Esophagus (tissue), 2 donors: Measurements from ENCODE around the gene SDR9C7. TPM values are rescaled to one million over a fixed set of nuclear protein-coding genes. Genes with fewer than 3 reads are reported as not detected.
"Not testable (repeated sequence)": the region's sequence is repeated elsewhere in the genome, so short reads cannot be mapped to it uniquely, and the experiment has no call there.

Source experiments
- H3K27ac ChIP-seq, 2 donors: one replicate each; pipeline ENCODE4 v1.5.1; 2013; ENCODE audit warnings: low read depth in 2 of 2, mild to moderate bottlenecking in 2 of 2, inconsistent platforms in 1 of 2, low read length in 1 of 2, moderate library complexity in 1 of 2
- H3K27me3 ChIP-seq, 2 donors: one replicate each; pipeline ENCODE4 v1.6.1; 2013; ENCODE audit warnings: low read length in 2 of 2, control low read depth in 1 of 2, mild to moderate bottlenecking in 1 of 2; ENCODE audit not compliant: insufficient read depth in 2 of 2, control insufficient read depth in 1 of 2
- H3K36me3 ChIP-seq, 2 donors: one replicate each; pipeline ENCODE4 v1.6.1; 2013; ENCODE audit warnings: low read length in 1 of 2; ENCODE audit not compliant: control insufficient read depth in 2 of 2, insufficient read depth in 2 of 2
- H3K4me1 ChIP-seq, 2 donors: one replicate each; pipeline ENCODE4 v1.6.1; 2013; ENCODE audit warnings: low read length in 1 of 2; ENCODE audit not compliant: control insufficient read depth in 2 of 2, insufficient read depth in 2 of 2
- H3K4me3 ChIP-seq, 2 donors: one replicate each; pipeline ENCODE4 v1.5.1; 2013; ENCODE audit warnings: low read length in 2 of 2, mild to moderate bottlenecking in 2 of 2, low read depth in 1 of 2, moderate library complexity in 1 of 2
- H3K9me3 ChIP-seq, 2 donors: one replicate each; pipeline ENCODE4 v1.6.1; 2013; ENCODE audit warnings: mild to moderate bottlenecking in 2 of 2, low read depth in 1 of 2, low read length in 1 of 2, moderate library complexity in 1 of 2; ENCODE audit not compliant: control insufficient read depth in 2 of 2, insufficient read depth in 1 of 2
- WGBS, 2 donors: extraction: QIAGEN DNeasy Blood & Tissue Kit; methylation state at CpG; one replicate each; pipeline ENCODE4 v1.1.7; 2013; 5-methylcytosine and 5-hydroxymethylcytosine counted together
- polyA plus RNA-seq, 2 donors: library from polyadenylated mRNA; stranded (reverse); fragments of 200-250 nt; gene quantifications; one replicate each; pipeline ENCODE4 v1.2.3, GENCODE V29; 2013
- donor health status: healthy with polysubstance abuse.
- donor health status: Bipolar disorder and iron deficiency.

SDR9C7 gene
- polyA plus RNA-seq, 2 donors, result 9.4 to 16.8 TPM

DNA sequence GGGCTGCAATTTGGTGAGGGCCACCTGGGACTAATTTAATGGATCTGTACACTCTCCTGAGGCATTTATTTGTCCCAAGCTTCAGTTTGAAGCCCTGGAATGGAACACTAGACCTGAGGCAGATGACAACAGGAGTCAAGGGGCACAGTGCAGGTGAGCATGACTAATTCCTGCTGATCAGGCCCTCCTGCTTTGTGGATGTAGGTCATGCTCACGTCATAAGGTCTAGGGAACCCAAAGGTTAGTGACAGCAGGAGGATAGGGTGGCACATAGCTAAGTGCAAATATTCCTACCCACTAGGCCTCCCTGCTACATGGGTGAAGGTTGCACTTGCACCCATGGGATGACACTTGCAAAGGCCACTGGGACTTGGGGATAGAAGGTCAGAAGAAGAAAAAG is 30.8 kb downstream of the SDR9C7 start:
- Histone ChIP-seq H3K27me3 (no peaks in the 10 kb centered on the region), H3K27ac (no peak overlapping the region), H3K4me3 (no peak overlapping the region), H3K36me3 (no peaks in the 10 kb centered on the region), H3K4me1 (no peaks in the 10 kb centered on the region), H3K9me3 (peaks cover 5 to 17% of the 10 kb centered on the region in 2 donors)
- 29 to 45% methylated on average over 1 of the region's 1 CpG for WGBS, 2 donors

DNA sequence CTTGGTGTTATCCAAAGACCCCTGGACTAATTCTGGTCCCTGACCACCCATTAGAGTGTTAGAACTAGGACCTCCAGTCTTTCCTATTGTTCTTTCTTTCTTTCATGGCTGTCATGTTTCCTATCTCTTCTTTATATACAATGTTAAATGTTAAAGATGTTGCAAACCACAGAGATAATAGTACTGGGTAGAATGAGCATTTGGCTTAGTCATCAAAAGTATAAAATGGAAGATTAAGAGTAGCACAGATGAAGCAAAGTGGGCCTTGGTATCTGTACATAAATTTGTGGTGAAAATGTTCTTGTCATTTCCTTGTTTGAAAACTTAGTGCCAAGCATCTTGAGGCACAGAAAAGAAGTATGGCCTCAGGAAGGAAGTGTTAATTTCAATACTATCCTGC is 32.9 kb downstream of the SDR9C7 start:
- not testable (repeated sequence) for H3K36me3 ChIP-seq, H3K27ac ChIP-seq, H3K27me3 ChIP-seq, H3K4me1 ChIP-seq, H3K4me3 ChIP-seq
- peaks cover 5 to 17% of the 10 kb centered on the region in 2 donors for H3K9me3 ChIP-seq

DNA sequence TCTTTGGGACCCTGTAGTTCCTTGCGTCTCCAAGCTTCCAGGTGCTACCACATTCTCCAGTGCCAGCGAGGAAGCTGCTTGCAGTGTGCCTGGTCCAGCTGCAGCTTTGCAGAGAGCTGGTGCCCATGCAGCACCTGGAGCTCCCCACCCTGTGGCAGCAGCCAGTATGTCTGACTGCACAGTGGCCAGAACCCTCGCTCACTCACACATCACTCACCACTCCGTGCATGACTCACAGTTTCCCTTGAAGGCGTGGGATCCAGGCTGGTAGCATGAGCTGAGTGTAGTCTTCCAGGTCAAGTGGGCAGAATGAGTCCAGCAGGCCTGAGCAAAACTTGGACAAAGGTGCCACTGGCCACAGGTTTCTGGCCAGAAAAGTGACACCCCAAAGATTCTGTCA is 33.6 kb downstream of the SDR9C7 start:
- no peaks in the 10 kb centered on the region for H3K36me3 ChIP-seq
- no peak overlapping the region for H3K4me3 ChIP-seq
- 68 to 74% methylated on average over 5 of the region's 5 CpGs for WGBS, 2 donors
- no peaks in the 10 kb centered on the region for H3K27me3 ChIP-seq
- peak overlapping the region in 1 of 2 donors; percentile 15 for H3K27ac ChIP-seq
- H3K9me3 ChIP-seq, result peaks cover 5 to 17% of the 10 kb centered on the region in 2 donors
- H3K4me1 ChIP-seq, result peaks cover 0 to 6% of the 10 kb centered on the region in 2 donors

- peaks cover 5 to 17% of the 10 kb centered on the region in 2 donors for H3K9me3 ChIP-seq
- no peaks in the 10 kb centered on the region for H3K27me3 ChIP-seq
- H3K27ac ChIP-seq, result peak overlapping the region in 1 of 2 donors; percentile 70
- peaks cover 0 to 6% of the 10 kb centered on the region in 2 donors for H3K4me1 ChIP-seq
- WGBS, 2 donors, result 71% methylated on average over 1 of the region's 1 CpG
- no peaks in the 10 kb centered on the region for H3K36me3 ChIP-seq
- H3K4me3 ChIP-seq, result no peak overlapping the region
These were observed 35.3 kb downstream of the SDR9C7 start for GRCh38 chr12:56898938-56899337.

DNA sequence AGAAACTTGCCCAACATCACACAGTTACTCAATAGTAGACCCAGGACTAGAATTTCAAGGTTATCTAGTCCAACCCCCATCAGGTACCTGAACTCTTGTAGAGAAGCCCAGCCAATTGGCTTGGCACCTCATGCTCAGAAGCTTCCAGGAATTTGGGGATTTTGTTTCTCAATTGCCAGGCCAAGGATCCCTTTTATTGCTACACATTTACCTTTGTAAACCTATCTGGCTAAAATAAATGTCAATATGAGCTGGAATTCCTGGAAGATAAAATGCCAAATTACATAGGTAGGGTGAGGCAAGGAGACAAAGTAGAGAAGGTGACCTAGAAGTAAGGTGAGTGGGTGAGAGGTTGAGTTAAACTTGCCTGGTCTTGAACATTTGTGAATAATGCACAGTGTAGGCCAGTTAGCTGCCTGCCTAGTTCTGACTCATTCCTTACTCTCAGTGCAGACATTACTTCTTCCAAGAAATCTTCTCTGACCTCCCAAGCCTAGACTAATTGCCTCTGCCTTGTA is 36.3 kb downstream of the SDR9C7 start:
- Histone ChIP-seq H3K9me3 (peaks cover 5 to 17% of the 10 kb centered on the region in 2 donors), H3K27me3 (no peaks in the 10 kb centered on the region), H3K36me3 (no peaks in the 10 kb centered on the region), H3K4me1 (peaks cover 0 to 6% of the 10 kb centered on the region in 2 donors), H3K4me3 (no peak overlapping the region), H3K27ac (peak overlapping the region; percentile 72 to 81)

GRCh38 chr12:56896082-56896481 is 38.1 kb downstream of the SDR9C7 start:
- Histone ChIP-seq H3K4me3 (no peak overlapping the region), H3K36me3 (no peaks in the 10 kb centered on the region), H3K4me1 (peaks cover 0 to 6% of the 10 kb centered on the region in 2 donors), H3K9me3 (peaks cover 5 to 11% of the 10 kb centered on the region in 2 donors), H3K27ac (peak overlapping the region in 1 of 2 donors; percentile 20), H3K27me3 (no peaks in the 10 kb centered on the region)
- WGBS, 2 donors, result 65 to 79% methylated on average over 1 of the region's 1 CpG

DNA sequence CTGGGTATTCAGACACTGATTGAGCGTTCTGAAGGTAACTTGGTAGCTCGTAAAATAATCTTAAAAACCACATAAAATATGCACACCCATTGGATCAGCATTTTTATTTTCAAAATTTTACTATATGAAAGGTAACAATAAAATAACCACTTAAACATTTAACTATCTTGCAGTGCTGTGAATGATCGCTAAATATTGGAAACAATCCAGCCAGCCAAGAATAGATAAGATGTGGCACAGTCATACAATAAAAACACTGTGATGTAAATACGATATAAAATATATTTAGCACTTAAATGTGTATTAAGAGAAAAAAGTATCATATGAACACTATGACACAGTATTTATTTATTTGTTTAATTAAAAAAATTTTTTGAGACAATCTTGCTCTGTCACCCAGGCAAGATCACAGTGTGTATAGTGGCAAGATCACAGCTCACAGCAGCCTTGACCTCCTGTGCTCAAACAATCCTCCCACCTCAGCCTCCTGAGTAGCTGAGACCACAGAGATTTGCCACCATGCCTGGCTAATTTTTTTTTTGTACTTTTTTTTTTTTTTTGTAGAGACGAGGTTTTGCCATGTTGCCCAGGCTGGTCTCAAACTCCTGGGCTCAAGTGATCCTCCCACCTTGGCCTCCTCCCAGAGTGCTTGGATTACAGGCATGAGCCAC is 39.4 kb downstream of the SDR9C7 start:
- WGBS, 2 donors, result 45 to 62% methylated on average over 5 of the region's 5 CpGs

GRCh38 chr12:56891885-56892284 is 42.3 kb downstream of the SDR9C7 start:
- not testable (repeated sequence) for H3K36me3 ChIP-seq, H3K27ac ChIP-seq, H3K9me3 ChIP-seq, H3K27me3 ChIP-seq, H3K4me3 ChIP-seq, H3K4me1 ChIP-seq
- 71 to 85% methylated on average over 3 of the region's 3 CpGs for WGBS, 2 donors

More for the DNA sequence above, 39.4 kb downstream of the SDR9C7 start:
- Histone ChIP-seq H3K27me3 (no peaks in the 10 kb centered on the region), H3K9me3 (peaks cover 0 to 2% of the 10 kb centered on the region in 2 donors), H3K36me3 (no peaks in the 10 kb centered on the region), H3K4me3 (no peak overlapping the region), H3K27ac (no peak overlapping the region), H3K4me1 (peaks cover 0 to 6% of the 10 kb centered on the region in 2 donors)

- Histone ChIP-seq H3K27me3 (no peaks in the 10 kb centered on the region), H3K4me1 (peaks cover 0 to 2% of the 10 kb centered on the region in 2 donors), H3K4me3 (no peak overlapping the region), H3K36me3 (no peaks in the 10 kb centered on the region), H3K27ac (no peak overlapping the region), H3K9me3 (peaks cover 0 to 4% of the 10 kb centered on the region in 2 donors)
- WGBS, 2 donors, result 44 to 53% methylated on average over 3 of the region's 3 CpGs
These were observed 47.9 kb downstream of the SDR9C7 start for GRCh38 chr12:56886319-56886718.

- Histone ChIP-seq H3K27ac (no peak overlapping the region), H3K4me3 (no peak overlapping the region), H3K27me3 (no peaks in the 10 kb centered on the region), H3K4me1 (peaks cover 0 to 2% of the 10 kb centered on the region in 2 donors), H3K36me3 (no peaks in the 10 kb centered on the region), H3K9me3 (peaks cover 0 to 4% of the 10 kb centered on the region in 2 donors)
- WGBS, 2 donors, result 88 to 94% methylated on average over 1 of the region's 1 CpG
These were observed 48.9 kb downstream of the SDR9C7 start for GRCh38 chr12:56885316-56885715.
